ENCODE data around the gene BTBD9.
"Not testable (repeated sequence)": the region's sequence is repeated elsewhere in the genome, so short reads cannot be mapped to it uniquely, and the experiment has no call there.

The BTBD9 gene

DNA sequence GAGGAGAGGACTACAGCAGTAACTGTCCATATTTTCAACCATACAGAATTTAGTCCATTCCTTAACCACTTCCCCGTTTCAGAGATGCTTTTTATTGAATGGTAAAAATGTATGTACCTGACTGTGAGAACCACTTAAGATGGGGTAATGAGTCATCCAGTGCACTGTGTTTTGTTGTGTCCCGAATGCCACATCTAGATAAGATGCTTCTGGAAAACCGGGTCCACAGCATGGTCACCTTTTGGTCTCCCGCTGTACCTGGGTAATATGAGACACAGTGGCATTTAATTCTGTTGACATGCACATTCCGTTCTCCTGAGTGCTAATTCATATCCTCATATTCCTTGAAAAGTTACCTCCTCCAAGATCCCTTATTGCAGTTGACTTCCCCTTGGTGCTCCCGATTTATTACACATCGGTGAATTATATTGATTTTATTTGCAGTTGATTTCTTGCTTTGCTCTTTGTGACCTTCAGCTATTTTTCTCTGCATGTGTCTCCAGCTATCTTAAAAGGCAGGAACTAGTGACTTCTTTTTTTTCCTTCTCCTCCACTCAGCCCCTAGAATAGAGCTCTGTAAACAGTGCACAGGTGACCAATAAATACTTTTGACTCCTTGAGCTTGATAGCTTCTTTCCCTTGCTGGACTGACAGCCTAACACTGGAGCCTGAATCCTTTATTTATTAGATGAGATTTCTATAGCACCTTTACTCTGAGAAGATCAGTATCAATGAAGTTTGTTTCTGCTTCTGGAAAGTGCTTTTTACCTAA is 505.6 kb downstream of the BTBD9 start:
- Histone ChIP-seq H3K27me3 (ENCODE audit: insufficient read depth, low read depth, severe bottlenecking) (no peaks in the 10 kb centered on the region), H3K27ac (no peak overlapping the region), H3K4me3 (ENCODE audit: low read depth, low read length) (no peak overlapping the region), H3K9me3 (ENCODE audit: severe bottlenecking) (no peaks in the 10 kb centered on the region), H3K36me3 (peaks cover 17% of the 10 kb centered on the region)
- TF ChIP-seq CTCF (IDR thresholded peaks at IDR 0.05; ENCODE audit: low read depth, low read length): no peak
- no peak for DNase-seq

DNA sequence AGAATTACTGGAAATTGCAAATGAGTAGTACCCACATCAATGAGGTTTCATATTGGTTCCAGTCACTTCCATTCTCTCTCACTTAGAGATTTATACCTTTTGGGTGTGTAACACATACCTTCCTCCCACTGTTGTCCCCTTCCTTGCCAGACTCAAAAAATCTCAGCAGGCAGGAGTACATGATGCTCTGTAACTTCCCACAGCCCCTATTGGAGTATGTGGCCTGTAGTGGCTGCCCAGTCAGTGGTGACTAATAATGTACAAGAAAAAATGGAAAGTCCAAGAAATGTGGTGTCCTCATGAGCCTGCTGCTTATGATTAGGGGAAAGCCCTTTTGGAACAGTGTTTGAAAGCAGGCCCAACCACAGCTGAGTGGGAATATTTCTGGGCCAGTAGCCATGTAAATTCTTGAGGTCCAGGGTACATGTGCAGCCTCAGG is 508.2 kb downstream of the BTBD9 start:
- Histone ChIP-seq H3K36me3 (peaks cover 17% of the 10 kb centered on the region), H3K27ac (no peak overlapping the region), H3K4me3 (ENCODE audit: low read depth, low read length) (no peak overlapping the region), H3K9me3 (ENCODE audit: severe bottlenecking) (no peaks in the 10 kb centered on the region), H3K27me3 (ENCODE audit: insufficient read depth, low read depth, severe bottlenecking) (no peaks in the 10 kb centered on the region)
- DNase-seq: no peak
- TF ChIP-seq CTCF (IDR thresholded peaks at IDR 0.05; ENCODE audit: low read depth, low read length): no peak

GRCh38 chr6:38127284-38127683 is 512.4 kb downstream of the BTBD9 start:
- no peaks in the 10 kb centered on the region for H3K27me3 ChIP-seq (ENCODE audit: insufficient read depth, low read depth, severe bottlenecking)
- DNase-seq: no peak
- no peak overlapping the region for H3K4me3 ChIP-seq (ENCODE audit: low read depth, low read length)
- no peak for TF ChIP-seq CTCF (IDR thresholded peaks at IDR 0.05; ENCODE audit: low read depth, low read length)
- H3K36me3 ChIP-seq: peaks cover 18% of the 10 kb centered on the region
- no peak overlapping the region for H3K27ac ChIP-seq
- no peaks in the 10 kb centered on the region for H3K9me3 ChIP-seq (ENCODE audit: severe bottlenecking)

GRCh38 chr6:38124224-38124926 is 515.4 kb downstream of the BTBD9 start:
- not testable (repeated sequence) for H3K27me3 ChIP-seq (ENCODE audit: insufficient read depth, low read depth, severe bottlenecking)
- H3K36me3 ChIP-seq: peaks cover 39% of the 10 kb centered on the region

DNA sequence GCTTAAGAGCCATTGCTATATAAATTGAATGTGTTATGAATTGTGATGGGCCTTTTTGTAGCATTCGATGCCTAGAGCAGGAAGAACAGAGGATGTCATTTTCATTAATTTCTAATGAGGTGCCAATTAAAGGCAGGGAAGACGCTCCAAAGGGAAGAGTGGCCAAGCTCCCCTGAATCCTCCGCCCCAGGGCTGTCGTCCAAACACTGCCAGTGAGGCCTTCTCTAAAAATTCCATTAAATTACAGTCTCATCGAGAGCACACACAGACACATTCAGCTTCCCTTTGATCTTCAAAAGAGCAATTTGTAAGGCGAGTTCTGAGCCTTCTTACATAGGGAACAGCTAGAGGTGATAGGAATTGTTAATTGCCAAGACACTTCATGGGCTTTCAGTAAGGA is 520.2 kb downstream of the BTBD9 start:
- no peak for TF ChIP-seq CTCF (IDR thresholded peaks at IDR 0.05; ENCODE audit: low read depth, low read length)
- no peaks in the 10 kb centered on the region for H3K9me3 ChIP-seq (ENCODE audit: severe bottlenecking)
- H3K36me3 ChIP-seq: peaks cover 41% of the 10 kb centered on the region
- no peak overlapping the region for H3K4me3 ChIP-seq (ENCODE audit: low read depth, low read length)
- no peak overlapping the region for H3K27ac ChIP-seq
- DNase-seq: no peak
- no peaks in the 10 kb centered on the region for H3K27me3 ChIP-seq (ENCODE audit: insufficient read depth, low read depth, severe bottlenecking)

More at GRCh38 chr6:38124224-38124926, 515.4 kb downstream of the BTBD9 start:
- H3K4me3 ChIP-seq (ENCODE audit: low read depth, low read length); H3K27ac ChIP-seq; H3K9me3 ChIP-seq (ENCODE audit: severe bottlenecking); DNase-seq: not testable (repeated sequence)

- Histone ChIP-seq H3K36me3 (peaks cover 41% of the 10 kb centered on the region), H3K9me3 (ENCODE audit: severe bottlenecking) (no peaks in the 10 kb centered on the region), H3K27me3 (ENCODE audit: insufficient read depth, low read depth, severe bottlenecking) (no peaks in the 10 kb centered on the region), H3K27ac (no peak overlapping the region; the same call in 1 of the 2 replicates), H3K4me3 (ENCODE audit: low read depth, low read length) (no peak overlapping the region)
- no peak for TF ChIP-seq CTCF (IDR thresholded peaks at IDR 0.05; ENCODE audit: low read depth, low read length)
- no peak for DNase-seq
Measured at GRCh38 chr6:38118791-38119365, 520.9 kb downstream of the BTBD9 start.

Data from WERI-Rb-1 (cell line).